ENCODE results near the gene MYADML2.

DNA sequence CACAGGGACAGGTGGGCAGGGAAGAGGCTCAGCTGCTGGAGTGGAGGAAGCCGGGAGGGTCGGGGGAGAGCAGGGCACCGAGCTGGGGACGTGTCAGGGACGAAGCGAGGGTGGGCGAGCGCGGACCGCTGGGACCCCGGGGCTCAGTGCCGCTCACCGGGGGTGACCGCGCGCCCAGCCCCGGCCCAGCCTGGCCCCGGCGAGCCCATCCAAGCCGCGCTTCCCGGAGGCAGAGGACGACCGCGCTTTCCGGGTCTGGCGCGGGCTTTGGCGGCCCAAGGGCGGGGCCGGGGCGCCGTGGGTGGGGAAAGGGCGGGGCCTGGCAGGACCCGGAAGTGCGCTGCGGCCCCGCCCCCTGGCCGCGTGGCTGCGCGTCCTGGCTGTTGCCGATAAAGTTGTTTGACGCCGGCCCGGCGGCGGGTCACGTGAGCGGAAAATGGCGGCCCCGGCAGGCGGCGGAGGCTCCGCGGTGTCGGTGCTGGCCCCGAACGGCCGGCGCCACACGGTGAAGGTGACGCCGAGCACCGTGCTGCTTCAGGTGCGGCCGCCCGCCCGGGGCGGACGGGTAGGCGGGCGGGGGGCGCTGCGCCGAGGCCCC lies 30.3 kb upstream of the MYADML2 start, which contains the start of gene ASPSCR1:
- TF ChIP-seq EP300 (IDR thresholded peaks at IDR 0.05; ENCODE audit: borderline replicate concordance in 1 of 2, control insufficient read depth in 1 of 2, low read depth in 2 of 2, low read length in 2 of 2), result no peak; a peak in 1 of 4 replicates
- TF ChIP-seq RAD21 (IDR thresholded peaks at IDR 0.05; ENCODE audit: insufficient read depth, low read depth, low read length), result no peak
- no peak for TF ChIP-seq FOS (IDR thresholded peaks at IDR 0.05; ENCODE audit: borderline replicate concordance, extremely low read depth, insufficient read length)
- TF ChIP-seq CTCF (IDR thresholded peaks at IDR 0.05 in 2 of 3, conservative IDR thresholded peaks at IDR 0.05 in 1 of 3; ENCODE audit: control insufficient read depth in 2 of 3, extremely low read depth in 1 of 3, insufficient read depth in 1 of 3, low read depth in 3 of 3, low read length in 3 of 3), result no peak
- TF ChIP-seq, protein P1, sequence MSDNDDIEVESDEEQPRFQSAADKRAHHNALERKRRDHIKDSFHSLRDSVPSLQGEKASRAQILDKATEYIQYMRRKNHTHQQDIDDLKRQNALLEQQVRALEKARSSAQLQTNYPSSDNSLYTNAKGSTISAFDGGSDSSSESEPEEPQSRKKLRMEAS (IDR thresholded peaks at IDR 0.05; ENCODE audit: low read depth, low read length), result peak; percentile 94
- peak; percentile 95 for TF ChIP-seq IKZF1 (conservative IDR thresholded peaks at IDR 0.05)
- no peak for TF ChIP-seq ZNF274 (IDR thresholded peaks at IDR 0.05; ENCODE audit: insufficient read depth, insufficient read length)
- TF ChIP-seq HDGF (IDR thresholded peaks at IDR 0.05), result no peak

Measured in GM12878 (cell line).